Endometrial microvascular endothelial cells (primary cell): ENCODE measurements around the gene TMEM255A. TPM values are rescaled to one million over a fixed set of nuclear protein-coding genes. Genes with fewer than 3 reads are reported as not detected.

Experiments used
- in situ Hi-C: cut with HindIII; loops from 2 replicates; pipeline ENCODE4 v1.10.0; 2017; ENCODE audit warnings: low sequenced_read_pairs, low pct_unique_long_range_greater_than_20kb; ENCODE audit errors: inconsistent ontology term
- total RNA-seq: library from RNA; depleted of rRNA; stranded (reverse); fragments of >200 nt; gene quantifications from one replicate; pipeline ENCODE4 v1.2.3, GENCODE V29; 2015; ENCODE audit errors: inconsistent ontology term

Gene TMEM255A
- total RNA-seq, 1 donor from 2014 or later = not detected

- in situ Hi-C loops = no loop called here
These were observed 2.0 kb downstream of the TMEM255A start for GRCh38 chrX:120308959-120309872.

- in situ Hi-C loops = no loop called here
These were observed 2.7 kb downstream of the TMEM255A start for GRCh38 chrX:120308558-120308957.

GRCh38 chrX:120306630-120307029, 4.6 kb downstream of the TMEM255A start:
- in situ Hi-C loops = no loop called here

GRCh38 chrX:120305531-120306141, 5.6 kb downstream of the TMEM255A start:
- in situ Hi-C loops = no loop called here

GRCh38 chrX:120304256-120304655, 7.0 kb downstream of the TMEM255A start:
- in situ Hi-C loops = no loop called here

GRCh38 chrX:120302434-120302833, 8.8 kb downstream of the TMEM255A start:
- in situ Hi-C loops = no loop called here

GRCh38 chrX:120301960-120302359, 9.3 kb downstream of the TMEM255A start:
- in situ Hi-C loops = no loop called here

GRCh38 chrX:120301497-120301896, 9.8 kb downstream of the TMEM255A start:
- in situ Hi-C loops = no loop called here

GRCh38 chrX:120299928-120300327, 11.3 kb downstream of the TMEM255A start:
- in situ Hi-C loops = no loop called here

GRCh38 chrX:120297923-120298322, 13.3 kb downstream of the TMEM255A start:
- in situ Hi-C loops = no loop called here

GRCh38 chrX:120294651-120295050, 16.6 kb downstream of the TMEM255A start:
- in situ Hi-C loops = no loop called here

GRCh38 chrX:120293015-120293414, 18.2 kb downstream of the TMEM255A start:
- in situ Hi-C loops = no loop called here

- in situ Hi-C loops = no loop called here
These were observed 20.1 kb downstream of the TMEM255A start for GRCh38 chrX:120291211-120291610.

- in situ Hi-C loops = no loop called here
These were observed 21.2 kb downstream of the TMEM255A start for GRCh38 chrX:120290107-120290506.

GRCh38 chrX:120287513-120288112, 23.6 kb downstream of the TMEM255A start:
- in situ Hi-C loops = no loop called here

GRCh38 chrX:120286733-120287512, 24.3 kb downstream of the TMEM255A start:
- in situ Hi-C loops = no loop called here

- in situ Hi-C loops = no loop called here
These were observed 28.6 kb downstream of the TMEM255A start for GRCh38 chrX:120282697-120283096.

GRCh38 chrX:120281761-120282160, 29.5 kb downstream of the TMEM255A start:
- in situ Hi-C loops = no loop called here

GRCh38 chrX:120281021-120281624, 30.1 kb downstream of the TMEM255A start:
- in situ Hi-C loops = no loop called here
